ENCODE results near the gene CRACR2A.
A peak's percentile ranks its signal among the peaks of the same experiment; 100 is the strongest.

CRACR2A gene

GRCh38 chr12:3684449-3685051 lies 68.4 kb downstream of the CRACR2A start:
- no peak for DNase-seq (ENCODE audit: low read depth in 2 of 2)

GRCh38 chr12:3683670-3684069 lies 69.2 kb downstream of the CRACR2A start:
- DNase-seq (ENCODE audit: low read depth in 2 of 2), result no peak

GRCh38 chr12:3681595-3682061 lies 71.3 kb downstream of the CRACR2A start:
- no peak for DNase-seq (ENCODE audit: low read depth in 2 of 2)

- DNase-seq (ENCODE audit: low read depth in 2 of 2), result no peak
Observed at GRCh38 chr12:3680919-3681594, 71.9 kb downstream of the CRACR2A start.

GRCh38 chr12:3679831-3680230 lies 73.1 kb downstream of the CRACR2A start:
- no peak for DNase-seq (ENCODE audit: low read depth in 2 of 2)

- no peak for DNase-seq (ENCODE audit: low read depth in 2 of 2)
Observed at GRCh38 chr12:3677609-3678008, 75.3 kb downstream of the CRACR2A start.

GRCh38 chr12:3673981-3674708 lies 78.8 kb downstream of the CRACR2A start:
- DNase-seq (ENCODE audit: low read depth in 2 of 2), result no peak

GRCh38 chr12:3672113-3672509 lies 80.8 kb downstream of the CRACR2A start:
- DNase-seq (ENCODE audit: low read depth in 2 of 2), result no peak

GRCh38 chr12:3671330-3672112 lies 81.4 kb downstream of the CRACR2A start:
- no peak for DNase-seq (ENCODE audit: low read depth in 2 of 2)

- DNase-seq (ENCODE audit: low read depth in 2 of 2), result no peak
Observed at GRCh38 chr12:3670083-3670620, 82.8 kb downstream of the CRACR2A start.

- DNase-seq (ENCODE audit: low read depth in 2 of 2), result no peak
Observed at GRCh38 chr12:3669594-3669993, 83.3 kb downstream of the CRACR2A start.

- DNase-seq (ENCODE audit: low read depth in 2 of 2), result no peak
Observed at GRCh38 chr12:3668479-3669165, 84.3 kb downstream of the CRACR2A start.

GRCh38 chr12:3667485-3667884 lies 85.4 kb downstream of the CRACR2A start:
- DNase-seq (ENCODE audit: low read depth in 2 of 2), result no peak

GRCh38 chr12:3666441-3666840 lies 86.5 kb downstream of the CRACR2A start:
- DNase-seq (ENCODE audit: low read depth in 2 of 2), result no peak

GRCh38 chr12:3662521-3662921 lies 90.4 kb downstream of the CRACR2A start:
- DNase-seq (ENCODE audit: low read depth in 2 of 2), result no peak

GRCh38 chr12:3661028-3661427 lies 91.9 kb downstream of the CRACR2A start:
- no peak for DNase-seq (ENCODE audit: low read depth in 2 of 2)

GRCh38 chr12:3658327-3659163 lies 94.4 kb downstream of the CRACR2A start:
- peak in 1 of 2 donors; percentile 4 for DNase-seq (ENCODE audit: low read depth in 2 of 2)

- no peak for DNase-seq (ENCODE audit: low read depth in 2 of 2)
Observed at GRCh38 chr12:3656946-3657622, 95.8 kb downstream of the CRACR2A start.

GRCh38 chr12:3655328-3655900 lies 97.5 kb downstream of the CRACR2A start:
- no peak for DNase-seq (ENCODE audit: low read depth in 2 of 2)
